ENCODE measurements around the gene IQCN. TPM values are rescaled to one million over a fixed set of nuclear protein-coding genes. Genes with fewer than 3 reads are reported as not detected.

The IQCN gene
- total and polyA plus RNA-seq, 10 of the 15 experiments (the other 5 are each of a cell fraction or from before 2014, with no cell fraction given): 0.01 to 0.54 (median 0.23) TPM; not detected in 3

GRCh38 chr19:18279516-18280246 is 5.4 kb upstream of the IQCN start (continued):
- TF ChIP-seq BMI1 (IDR thresholded peaks at IDR 0.05; ENCODE audit: borderline replicate concordance): no peak; the same call in 1 of the 2 replicates
- TF ChIP-seq PAX5 (IDR thresholded peaks at IDR 0.05; ENCODE audit: borderline replicate concordance, low read depth, low read length): 0 out of 2 replicates have a peak, but pooled peaks have one; percentile 46
- TF ChIP-seq BHLHE40 (IDR thresholded peaks at IDR 0.05; ENCODE audit: borderline replicate concordance in 1 of 2, low read depth in 2 of 2, low read length in 1 of 2): peak; percentile 46 to 48; a peak in 1 of 4 replicates
- peak; percentile 59; the same call in 1 of the 2 replicates for TF ChIP-seq FOXM1 (IDR thresholded peaks at IDR 0.05; ENCODE audit: low read depth, low read length)
- 0 out of 2 replicates have a peak, but pooled peaks have one; percentile 35 for TF ChIP-seq NFIC (IDR thresholded peaks at IDR 0.05; ENCODE audit: low read depth, low read length)
- TF ChIP-seq SP1 (IDR thresholded peaks at IDR 0.05; ENCODE audit: low read depth, low read length): peak; percentile 41
- TF ChIP-seq RELB (IDR thresholded peaks at IDR 0.05; ENCODE audit: low read depth): peak; percentile 71
- peak; percentile 94 for TF ChIP-seq NBN (IDR thresholded peaks at IDR 0.05)
- peak; percentile 96 for TF ChIP-seq SMAD1 (IDR thresholded peaks at IDR 0.05; ENCODE audit: low read depth, partially characterized antibody)
- 0 out of 2 replicates have a peak, but pooled peaks have one; percentile 11 for TF ChIP-seq ZNF687 (IDR thresholded peaks at IDR 0.05)
- TF ChIP-seq CHD1 (IDR thresholded peaks at IDR 0.05; ENCODE audit: low read depth, low read length): no peak; the same call in 1 of the 2 replicates
- peak; percentile 23; the same call in 1 of the 2 replicates for TF ChIP-seq MAX (IDR thresholded peaks at IDR 0.05; ENCODE audit: low read depth, low read length)
- peak; percentile 32; the same call in 1 of the 2 replicates for TF ChIP-seq NR2F1 (conservative IDR thresholded peaks at IDR 0.05)
- peak; percentile 76 for TF ChIP-seq ATF7 (IDR thresholded peaks at IDR 0.05; ENCODE audit: low read depth)
- TF ChIP-seq ZBED1 (IDR thresholded peaks at IDR 0.05; ENCODE audit: borderline replicate concordance): no peak
- peak; percentile 85 for TF ChIP-seq SMC3 (IDR thresholded peaks at IDR 0.05; ENCODE audit: borderline replicate concordance, low read length)
- peak; percentile 58; the same call in 1 of the 2 replicates for TF ChIP-seq ZNF207 (IDR thresholded peaks at IDR 0.05; ENCODE audit: borderline replicate concordance)
- TF ChIP-seq RB1 (IDR thresholded peaks at IDR 0.05; ENCODE audit: borderline replicate concordance): peak; percentile 96; the same call in 1 of the 2 replicates
- TF ChIP-seq HCFC1 (IDR thresholded peaks at IDR 0.05; ENCODE audit: low read length): no peak; the same call in 1 of the 2 replicates
- 0 out of 2 replicates have a peak, but pooled peaks have one; percentile 36 for TF ChIP-seq MEF2A (IDR thresholded peaks at IDR 0.05; ENCODE audit: insufficient read depth, low read depth, low read length)
- peak; percentile 59 for TF ChIP-seq RELA (IDR thresholded peaks at IDR 0.05; ENCODE audit: borderline replicate concordance, partially characterized antibody)
